ENCODE measurements around the gene SPINK1. TPM values are rescaled to one million over a fixed set of nuclear protein-coding genes. Genes with fewer than 3 reads are reported as not detected.
A peak's percentile ranks its signal among the peaks of the same experiment; 100 is the strongest.
"Not testable (repeated sequence)": the region's sequence is repeated elsewhere in the genome, so short reads cannot be mapped to it uniquely, and the experiment has no call there.

SPINK1 gene
- total RNA-seq, 4 donors from 2014 or later, result not detected

- in situ Hi-C loops (cut with MboI; ENCODE audit: low sequenced_read_pairs in 4 of 4), result loop anchor here in 2 of 4 donors (10.0 to 25.0 kb wide), 2 partner anchors 173 to 185 kb away; no protein-coding TSS in a partner anchor
These were observed 21.4 kb downstream of the SPINK1 start for GRCh38 chr5:147809830-147810666.

DNA sequence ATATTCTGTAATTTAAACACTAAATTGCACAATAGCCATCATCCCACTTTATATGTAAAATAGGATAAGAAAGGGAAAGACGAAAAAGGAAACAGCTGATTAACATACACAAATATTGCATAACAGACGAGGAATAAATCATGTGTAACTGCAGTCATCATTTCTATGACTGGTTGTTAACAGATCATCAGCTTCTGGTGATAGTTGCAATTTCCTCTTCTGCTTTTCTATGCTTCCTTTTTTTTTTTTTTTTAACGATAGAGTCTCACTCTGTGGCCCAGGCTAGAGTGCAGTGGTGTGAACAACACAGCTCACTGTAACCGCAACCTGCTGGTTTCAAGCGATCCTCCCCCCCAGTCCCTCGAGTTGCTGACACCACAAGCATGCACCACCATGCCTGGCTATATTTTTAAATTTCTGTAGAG lies 26.4 kb downstream of the SPINK1 start:
- in situ Hi-C loops (cut with MboI; ENCODE audit: low sequenced_read_pairs in 4 of 4), result loop anchor here in 1 of 4 donors (25.0 kb wide), 1 partner anchor 168 kb away; no protein-coding TSS in a partner anchor
- no peaks in the 10 kb centered on the region for H3K36me3 ChIP-seq
- intact Hi-C loops (cut with DNase I; ENCODE audit: low total_unique reads), result no loop called here
- H3K9me3 ChIP-seq, result no peaks in the 10 kb centered on the region
- ATAC-seq (no peak), DNase-seq (peak in 1 of 2 donors; percentile 14)
- H3K27me3 ChIP-seq, result no peaks in the 10 kb centered on the region
- no peak overlapping the region for H3K27ac ChIP-seq
- no peak for TF ChIP-seq POLR2A (IDR thresholded peaks at IDR 0.05)
- TF ChIP-seq CTCF (IDR thresholded peaks at IDR 0.05 in 4 of 5, conservative IDR thresholded peaks at IDR 0.05 in 1 of 5), result no peak
- H3K4me3 ChIP-seq, result no peak overlapping the region
- no peaks in the 10 kb centered on the region for H3K4me1 ChIP-seq

More at GRCh38 chr5:147809830-147810666, 21.4 kb downstream of the SPINK1 start:
- TF ChIP-seq CTCF (IDR thresholded peaks at IDR 0.05 in 4 of 5, conservative IDR thresholded peaks at IDR 0.05 in 1 of 5), result no peak
- no peak for TF ChIP-seq POLR2A (IDR thresholded peaks at IDR 0.05)
- no peaks in the 10 kb centered on the region for H3K9me3 ChIP-seq
- no peaks in the 10 kb centered on the region for H3K4me1 ChIP-seq
- H3K27ac ChIP-seq, result no peak overlapping the region
- no peaks in the 10 kb centered on the region for H3K27me3 ChIP-seq
- intact Hi-C loops (cut with DNase I; ENCODE audit: low total_unique reads), result no loop called here
- ATAC-seq, result no peak
- no peak overlapping the region for H3K4me3 ChIP-seq
- no peak for DNase-seq
- H3K36me3 ChIP-seq, result no peaks in the 10 kb centered on the region

- in situ Hi-C loops (cut with MboI; ENCODE audit: low sequenced_read_pairs in 4 of 4) (loop anchor here in 1 of 4 donors (25.0 kb wide), 1 partner anchor 167 kb away; no protein-coding TSS in a partner anchor), intact Hi-C loops (cut with DNase I; ENCODE audit: low total_unique reads) (no loop called here)
- Histone ChIP-seq H3K27me3 (no peaks in the 10 kb centered on the region), H3K36me3 (no peaks in the 10 kb centered on the region), H3K4me3 (no peak overlapping the region), H3K4me1 (no peaks in the 10 kb centered on the region), H3K9me3 (no peaks in the 10 kb centered on the region), H3K27ac (no peak overlapping the region)
- ATAC-seq, result no peak
- no peak for DNase-seq
- TF ChIP-seq CTCF (IDR thresholded peaks at IDR 0.05 in 4 of 5, conservative IDR thresholded peaks at IDR 0.05 in 1 of 5) (no peak), POLR2A (IDR thresholded peaks at IDR 0.05) (no peak)
These were observed 27.1 kb downstream of the SPINK1 start for GRCh38 chr5:147804334-147804733.

DNA sequence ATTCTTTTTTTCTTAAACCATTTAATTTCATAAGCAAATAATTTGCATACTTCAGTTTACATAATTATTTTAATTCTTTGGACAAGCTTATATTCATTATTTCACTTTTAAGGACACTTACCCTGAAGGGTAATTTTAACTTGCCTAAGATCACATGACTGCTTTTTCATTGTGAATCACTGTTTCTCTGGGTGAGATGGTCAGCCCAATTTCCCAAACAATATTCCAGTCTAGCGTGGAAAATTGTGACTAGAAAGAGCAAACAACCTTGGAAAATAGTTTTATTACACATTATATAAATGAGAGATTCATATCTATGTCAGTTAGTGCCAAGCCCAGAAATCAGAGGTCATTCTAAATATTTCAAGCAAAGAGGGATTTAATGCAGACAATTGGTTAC lies 27.5 kb downstream of the SPINK1 start:
- H3K27ac ChIP-seq, result no peak overlapping the region
- intact Hi-C loops (cut with DNase I; ENCODE audit: low total_unique reads), result no loop called here
- H3K4me3 ChIP-seq, result no peak overlapping the region
- in situ Hi-C loops (cut with MboI; ENCODE audit: low sequenced_read_pairs in 4 of 4), result loop anchor here in 1 of 4 donors (25.0 kb wide), 1 partner anchor 167 kb away; no protein-coding TSS in a partner anchor
- ATAC-seq, result no peak
- H3K27me3 ChIP-seq, result no peaks in the 10 kb centered on the region
- no peak for DNase-seq
- H3K36me3 ChIP-seq, result no peaks in the 10 kb centered on the region
- H3K4me1 ChIP-seq, result no peaks in the 10 kb centered on the region
- no peak for TF ChIP-seq POLR2A (IDR thresholded peaks at IDR 0.05)
- no peak for TF ChIP-seq CTCF (IDR thresholded peaks at IDR 0.05 in 4 of 5, conservative IDR thresholded peaks at IDR 0.05 in 1 of 5)
- no peaks in the 10 kb centered on the region for H3K9me3 ChIP-seq

DNA sequence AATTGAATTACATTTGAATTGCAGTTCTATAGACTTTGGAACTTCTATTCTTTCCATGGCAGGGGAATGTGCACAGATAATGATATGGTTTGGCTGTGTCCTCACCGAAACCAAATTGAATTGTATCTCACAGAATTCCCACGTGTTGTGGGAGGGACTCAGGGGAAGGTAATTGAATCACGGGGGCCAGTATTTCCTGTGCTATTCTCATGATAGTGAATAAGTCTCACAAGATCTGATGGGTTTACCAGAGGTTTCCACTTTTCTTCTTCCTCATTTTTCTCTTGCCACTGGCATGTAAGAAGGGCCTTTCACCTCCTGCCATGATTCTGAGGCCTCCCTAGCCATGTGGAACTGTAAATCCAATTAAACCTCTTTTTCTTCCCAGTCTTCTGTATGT lies 28.3 kb downstream of the SPINK1 start:
- in situ Hi-C loops (cut with MboI; ENCODE audit: low sequenced_read_pairs in 4 of 4), result loop anchor here in 1 of 4 donors (25.0 kb wide), 1 partner anchor 166 kb away; no protein-coding TSS in a partner anchor
- DNase-seq; intact Hi-C loops (cut with DNase I; ENCODE audit: low total_unique reads): not testable (repeated sequence)

More for the DNA sequence above, 28.3 kb downstream of the SPINK1 start:
- not testable (repeated sequence) for ATAC-seq, H3K9me3 ChIP-seq, H3K27me3 ChIP-seq, H3K27ac ChIP-seq, H3K4me3 ChIP-seq, H3K4me1 ChIP-seq, H3K36me3 ChIP-seq
